Astrocyte of the cerebellum (primary cell): Measurements from ENCODE around the gene OLFML1.

Source experiments
- DNase-seq: peaks from one replicate; pipeline ENCODE4 v3.0.0-alpha.2; 2011; ENCODE audit warnings: low read depth
- H3K4me3 ChIP-seq: 2 replicates; pipeline ENCODE4 v1.5.1; 2011; ENCODE audit warnings: mild to moderate bottlenecking, low read depth, low read length, moderate library complexity
- CTCF ChIP-seq: IDR thresholded peaks from 2 replicates; pipeline ENCODE4 v1.5.1; 2012; ENCODE audit warnings: low read length, low read depth, moderate library complexity, mild to moderate bottlenecking; ENCODE audit errors: missing control alignments
- in situ Hi-C: cut with HindIII; loops from 2 replicates; pipeline ENCODE4 v1.10.0; 2017; ENCODE audit warnings: low sequenced_read_pairs

OLFML1 gene

DNA sequence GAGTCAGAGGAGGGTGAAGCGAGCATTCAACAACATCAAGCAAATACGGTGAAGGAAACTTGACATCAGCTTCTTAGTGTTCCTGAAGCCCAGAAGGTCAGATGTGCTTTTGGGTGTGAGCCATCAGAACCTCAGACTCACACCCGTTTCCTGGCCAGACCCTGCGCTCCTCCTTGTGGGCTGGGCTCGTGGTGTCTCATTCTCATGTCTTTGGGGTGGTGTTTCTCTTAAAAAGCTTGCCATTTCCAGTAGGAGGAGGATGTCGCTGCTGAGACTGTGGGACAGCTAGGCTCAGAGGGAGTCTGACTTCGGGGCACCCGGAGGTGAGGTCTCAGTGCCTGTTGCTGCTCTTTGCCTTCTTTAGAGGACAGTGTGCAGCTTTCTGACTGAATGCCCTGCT, 52.7 kb downstream of the OLFML1 start:
- in situ Hi-C loops = no loop called here
- TF ChIP-seq CTCF = no peak
- no peak for DNase-seq

DNA sequence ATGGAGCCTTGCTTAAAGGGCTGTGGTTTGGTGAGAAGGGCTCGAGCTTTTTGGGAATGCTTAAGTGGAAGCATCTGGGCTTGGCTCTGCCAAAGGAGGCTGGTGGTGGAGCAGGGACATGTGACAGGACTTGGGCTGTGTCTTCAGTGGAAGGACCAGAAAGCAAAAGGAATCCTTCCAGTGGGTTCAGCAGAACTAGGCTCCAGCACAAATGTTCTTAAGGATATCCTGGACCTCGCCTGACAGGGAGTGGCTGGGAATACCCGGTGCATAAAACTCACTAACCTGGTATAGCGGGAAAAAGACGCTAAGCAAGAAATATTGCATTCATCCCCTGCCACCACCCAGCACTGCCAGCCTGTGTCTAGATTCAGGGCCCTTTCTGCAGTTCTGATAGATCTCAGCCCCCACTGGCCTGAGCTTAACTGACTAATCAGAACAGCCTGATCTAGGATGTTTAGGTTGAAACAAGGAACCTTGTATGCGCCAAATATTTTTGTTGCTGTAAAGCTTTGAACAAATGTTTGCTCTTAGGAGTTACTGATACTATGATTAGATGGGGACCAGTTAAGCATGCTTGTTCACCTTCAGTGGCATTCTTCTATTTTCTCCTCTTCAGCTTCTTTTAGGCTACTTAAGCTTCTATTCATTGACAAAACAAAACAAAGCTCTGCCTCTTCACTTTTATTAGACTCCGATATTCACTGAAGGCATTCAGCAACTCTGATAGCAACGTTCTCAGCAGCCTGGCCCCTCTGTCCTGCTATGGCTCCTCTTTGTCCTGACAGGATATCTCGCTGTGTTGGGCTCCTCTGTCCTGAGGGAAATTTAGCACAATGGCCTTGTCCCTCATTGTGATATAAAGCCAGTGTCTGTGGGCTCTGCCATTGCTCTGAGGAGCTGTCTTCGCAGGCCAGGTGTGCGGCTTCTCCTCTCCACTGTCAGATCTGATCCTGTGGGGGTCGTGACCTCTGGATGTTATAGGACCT, 53.5 kb downstream of the OLFML1 start:
- no peak for TF ChIP-seq CTCF
- in situ Hi-C loops = no loop called here
- H3K4me3 ChIP-seq = no peak overlapping the region
- DNase-seq = no peak

More for the DNA sequence above, 52.7 kb downstream of the OLFML1 start:
- H3K4me3 ChIP-seq = no peak overlapping the region

DNA sequence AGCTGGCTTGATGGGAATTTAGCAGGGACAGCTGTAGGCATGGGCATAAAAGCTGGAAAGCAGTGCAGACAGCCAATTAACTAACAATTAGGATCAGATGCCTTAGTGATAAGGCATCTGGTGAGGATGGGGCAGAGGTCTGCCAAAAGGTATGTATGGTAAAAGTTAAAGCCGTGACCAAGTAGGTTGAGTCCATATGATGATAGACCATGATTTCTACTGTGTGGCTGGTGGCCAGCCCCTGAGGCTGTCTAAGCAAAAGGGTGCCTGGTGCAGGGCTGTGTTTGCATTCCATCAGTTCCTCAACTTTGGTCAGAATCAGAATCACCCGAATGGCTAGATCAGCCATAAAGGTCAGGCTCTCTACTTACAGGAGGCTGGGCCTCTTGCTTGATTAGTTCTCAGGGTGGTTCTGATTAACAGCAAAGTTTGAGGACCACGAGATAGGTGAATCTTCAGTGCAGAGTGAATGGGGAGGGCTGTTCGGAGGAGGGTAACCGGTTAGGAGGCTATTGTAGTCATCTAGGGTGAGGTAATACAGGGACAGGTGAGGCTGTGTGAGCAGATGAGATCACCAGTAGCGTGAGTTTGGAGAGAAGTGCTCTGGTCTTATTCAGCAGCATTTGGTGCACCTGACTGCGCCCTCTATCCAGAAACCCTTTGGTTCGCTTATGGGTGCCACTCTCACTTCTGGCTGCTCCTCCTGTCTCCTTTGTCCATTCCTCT, 55.7 kb downstream of the OLFML1 start:
- no peak for DNase-seq
- no peak overlapping the region for H3K4me3 ChIP-seq
- no peak for TF ChIP-seq CTCF
- in situ Hi-C loops = no loop called here

- H3K4me3 ChIP-seq = no peak overlapping the region
- DNase-seq = no peak
- in situ Hi-C loops = no loop called here
- no peak for TF ChIP-seq CTCF
Measured at GRCh38 chr11:7543302-7543701, 58.0 kb downstream of the OLFML1 start.

DNA sequence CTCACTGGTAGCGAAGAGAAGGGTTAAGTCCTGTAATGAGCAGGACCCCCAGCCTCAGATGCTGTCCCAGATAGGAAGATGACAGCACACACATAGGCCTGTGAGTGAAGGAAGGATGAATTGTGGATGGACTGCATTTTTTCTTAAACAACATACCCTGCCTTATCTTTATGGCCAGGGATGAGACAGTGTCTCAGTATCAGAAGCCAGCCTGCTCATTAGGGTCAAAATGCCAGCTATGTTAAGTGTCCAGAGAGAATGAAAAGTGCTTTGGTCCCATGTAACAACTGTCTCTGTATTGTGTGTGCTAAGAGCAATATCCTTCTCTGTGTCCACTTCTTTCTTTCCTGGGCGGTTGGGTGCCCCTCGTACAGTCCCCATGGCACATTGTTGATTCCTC, 58.7 kb downstream of the OLFML1 start:
- in situ Hi-C loops = no loop called here
- no peak for TF ChIP-seq CTCF
- H3K4me3 ChIP-seq = no peak overlapping the region
- DNase-seq = no peak

DNA sequence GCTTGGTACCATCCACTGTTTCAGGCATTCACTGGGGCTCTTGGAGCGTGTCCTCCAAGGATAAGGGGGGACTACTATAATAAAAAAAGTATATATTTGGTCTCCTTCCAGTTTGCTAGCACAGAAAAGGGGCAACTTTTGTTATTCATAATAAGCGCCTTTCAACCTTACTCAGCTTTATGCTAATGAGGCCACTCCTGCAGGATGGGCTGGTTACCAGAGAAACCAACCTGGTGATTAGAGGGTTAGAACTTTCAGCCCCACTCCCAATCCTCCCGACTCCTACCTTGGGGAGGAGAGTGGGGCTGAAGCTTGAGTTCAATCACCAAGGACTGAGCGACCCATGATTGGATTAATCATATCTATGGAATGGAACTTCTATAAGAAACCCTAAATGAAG, 60.3 kb downstream of the OLFML1 start:
- in situ Hi-C loops = no loop called here
- TF ChIP-seq CTCF = no peak
- no peak overlapping the region for H3K4me3 ChIP-seq
- no peak for DNase-seq
